ENCODE measurements around the gene SHISA8.
A peak's percentile ranks its signal among the peaks of the same experiment; 100 is the strongest.
"Not testable (repeated sequence)": the region's sequence is repeated elsewhere in the genome, so short reads cannot be mapped to it uniquely, and the experiment has no call there.

The SHISA8 gene

GRCh38 chr22:41915035-41915785 is at the start of gene SHISA8:
Gene SHISA8, minus strand, starts transcription at chr22:41915074. Its CDS starts 407 bp downstream, at chr22:41914667.
- DNase-seq (ENCODE audit: low read depth in 3 of 3): peak in 1 of 3 experiments; percentile 55

- no peak for DNase-seq (ENCODE audit: low read depth in 3 of 3)
These were observed 49.2 kb upstream of the SHISA8 start for GRCh38 chr22:41964112-41964491.

- no peak for DNase-seq (ENCODE audit: low read depth in 3 of 3)
These were observed 48.7 kb upstream of the SHISA8 start for GRCh38 chr22:41963453-41964111.

GRCh38 chr22:41957941-41958556 is 43.2 kb upstream of the SHISA8 start:
- no peak for DNase-seq (ENCODE audit: low read depth in 3 of 3)

- no peak for DNase-seq (ENCODE audit: low read depth in 3 of 3)
These were observed 37.8 kb upstream of the SHISA8 start for GRCh38 chr22:41952713-41953112.

GRCh38 chr22:41951898-41952474 is 37.1 kb upstream of the SHISA8 start, which contains the start of gene SMIM45:
Gene SMIM45, plus strand, starts transcription at chr22:41952150.
- DNase-seq (ENCODE audit: low read depth in 3 of 3): no peak

GRCh38 chr22:41949297-41949965 is 34.6 kb upstream of the SHISA8 start:
- no peak for DNase-seq (ENCODE audit: low read depth in 3 of 3)

- DNase-seq (ENCODE audit: low read depth in 3 of 3): not testable (repeated sequence)
These were observed 34.0 kb upstream of the SHISA8 start for GRCh38 chr22:41948928-41949296.

GRCh38 chr22:41948142-41948541 is 33.3 kb upstream of the SHISA8 start:
- no peak for DNase-seq (ENCODE audit: low read depth in 3 of 3)

- DNase-seq (ENCODE audit: low read depth in 3 of 3): no peak
These were observed 32.7 kb upstream of the SHISA8 start for GRCh38 chr22:41947424-41948080.

GRCh38 chr22:41946629-41947423 is 32.0 kb upstream of the SHISA8 start, which contains the start of gene CENPM:
Gene CENPM, minus strand, starts transcription at chr22:41947152. Its CDS starts 76 bp downstream, at chr22:41947076.
- peak; percentile 85 to 96 (median 90) for DNase-seq (ENCODE audit: low read depth in 3 of 3)

- no peak for DNase-seq (ENCODE audit: low read depth in 3 of 3)
These were observed 28.9 kb upstream of the SHISA8 start for GRCh38 chr22:41943661-41944209.

- peak; percentile 66 to 79 (median 78) for DNase-seq (ENCODE audit: low read depth in 3 of 3)
These were observed 26.2 kb upstream of the SHISA8 start for GRCh38 chr22:41940832-41941765.

GRCh38 chr22:41939981-41940831 is 25.3 kb upstream of the SHISA8 start:
- DNase-seq (ENCODE audit: low read depth in 3 of 3): peak; percentile 87 to 97 (median 94)

- DNase-seq (ENCODE audit: low read depth in 3 of 3): no peak
These were observed 22.0 kb upstream of the SHISA8 start for GRCh38 chr22:41936894-41937169.

- no peak for DNase-seq (ENCODE audit: low read depth in 3 of 3)
These were observed 20.6 kb upstream of the SHISA8 start for GRCh38 chr22:41935509-41935908.

GRCh38 chr22:41935015-41935351 is 20.1 kb upstream of the SHISA8 start:
- DNase-seq (ENCODE audit: low read depth in 3 of 3): no peak

- DNase-seq (ENCODE audit: low read depth in 3 of 3): no peak
These were observed 19.6 kb upstream of the SHISA8 start for GRCh38 chr22:41934284-41935014.

Measured in stimulated activated CD4-positive, alpha-beta T cell treated with anti-CD3 and anti-CD28 coated beads, TNF-alpha, amount 100 ng/mL, for 24 hours (primary cell).